Psoas muscle (tissue), 8 donors: Measurements from ENCODE around the gene CFAP92. TPM values are rescaled to one million over a fixed set of nuclear protein-coding genes. Genes with fewer than 3 reads are reported as not detected.

Source experiments
- ATAC-seq, 4 donors: fragments of 200-7000 bp; cut with Tn5 transposase; one replicate each; pipeline ENCODE4 v1.9.1; 2020; ENCODE audit warnings: moderate library complexity in 3 of 4, mild to moderate bottlenecking in 2 of 4
- DNase-seq, 2 donors: peaks; one replicate each; pipeline ENCODE4 v3.0.0-alpha.2; 2020
- H3K27ac ChIP-seq: fragments of 200-600 bp; one replicate; pipeline ENCODE4 v1.8.0; 2022
- H3K27me3 ChIP-seq, 3 donors: fragments of 200-600 bp in 1 of 3; one replicate each; pipeline versions ENCODE4 v1.6.1 to v1.8.0; 2013 to 2022; ENCODE audit warnings: low read length in 2 of 3, mild to moderate bottlenecking in 2 of 3, moderate library complexity in 1 of 3; ENCODE audit not compliant: insufficient read depth in 3 of 3
- H3K36me3 ChIP-seq, 2 donors: fragments of 200-600 bp in 1 of 2; one replicate each; pipeline versions ENCODE4 v1.6.1 to v1.8.0; 2013 to 2022; ENCODE audit warnings: low read depth in 1 of 2, mild to moderate bottlenecking in 1 of 2, moderate library complexity in 1 of 2; ENCODE audit not compliant: insufficient read depth in 1 of 2
- H3K4me1 ChIP-seq: fragments of 200-600 bp; one replicate; pipeline ENCODE4 v1.8.0; 2022
- H3K4me3 ChIP-seq: fragments of 200-600 bp; one replicate; pipeline ENCODE4 v1.8.0; 2022; ENCODE audit warnings: mild to moderate bottlenecking
- H3K9me3 ChIP-seq: fragments of 200-600 bp; one replicate; pipeline ENCODE4 v1.8.0; 2022
- CTCF ChIP-seq: fragments of 200-600 bp; IDR thresholded peaks from one replicate; pipeline ENCODE4 v1.8.0; 2022; ENCODE audit warnings: antibody characterized with exemption
- WGBS, 3 donors: extraction: QIAGEN DNeasy Blood & Tissue Kit; methylation state at CpG; one replicate each; pipeline versions ENCODE4 v1.1.6 to v1.1.7; 2013; 5-methylcytosine and 5-hydroxymethylcytosine counted together
- intact Hi-C, 2 donors: fragments of 100-400 bp; cut with DNase I; formaldehyde crosslinking; loops; one replicate each; pipeline versions ENCODE4 v1.11.0 to v1.14.2; 2022
- polyA plus RNA-seq, 3 donors: library from polyadenylated mRNA; stranded (reverse); fragments of 200-250 nt; gene quantifications; one replicate each; pipeline ENCODE4 v1.2.3, GENCODE V29; 2013
- total RNA-seq, 4 donors: library from RNA; stranded (reverse); fragmentation: NEBNext Ultra II Directional in 2 of 4; extraction: Animal tissue kit (Norgen Biotek cat#: 25700) in 2 of 4; gene quantifications; one replicate each; pipeline versions ENCODE4 v1.2.1 to v1.2.4, GENCODE V29; 2021 to 2023
- donor health status: healthy with polysubstance abuse.
- donor health status: DM: no; HTN: no; CAD: no; lungs with moderate emphysema.
- donor health status: Bipolar disorder and iron deficiency.
- donor health status: healthy.
- donor health status: DM: yes; HTN: yes; CAD: no.
- donor health status: DM: no; HTN: no; CAD: no.
- donor health status: DM: no; HTN: no; CAD: no.
- donor health status: DM: yes; HTN: yes; CAD: no.

CFAP92 gene
- total and polyA plus RNA-seq, 7 donors: 0.07 to 0.86 (median 0.15) TPM

- intact Hi-C loops: loop anchor here (5.0 kb wide), 2 partner anchors 61 to 196 kb away; no protein-coding TSS in a partner anchor
- Histone ChIP-seq H3K4me1 (peaks cover 44% of the 10 kb centered on the region), H3K36me3 (peaks cover 0 to 4% of the 10 kb centered on the region in 2 donors), H3K27me3 (no peaks in the 10 kb centered on the region), H3K4me3 (peak overlapping the region; percentile 93), H3K27ac (peak overlapping the region; percentile 97), H3K9me3 (no peaks in the 10 kb centered on the region)
- ATAC-seq: no peak
- no peak for DNase-seq
- WGBS, 3 donors: 70 to 79% (median 73%) methylated on average over 7 of the region's 7 CpGs
- TF ChIP-seq CTCF: no peak
These were observed 115.8 kb downstream of the CFAP92 start for GRCh38 chr3:128878011-128878457.

GRCh38 chr3:128875556-128876120, 118.2 kb downstream of the CFAP92 start:
- ATAC-seq (peak in 2 of 4 donors; percentile 25 to 32), DNase-seq (peak in 1 of 2 donors; percentile 65)
- Histone ChIP-seq H3K9me3 (no peaks in the 10 kb centered on the region), H3K36me3 (no peaks in the 10 kb centered on the region), H3K27me3 (no peaks in the 10 kb centered on the region), H3K4me3 (no peak overlapping the region), H3K27ac (no peak overlapping the region), H3K4me1 (peaks cover 21% of the 10 kb centered on the region)
- TF ChIP-seq CTCF: peak; percentile 29
- WGBS, 3 donors: 36 to 49% (median 40%) methylated on average over 12 of the region's 12 CpGs
- intact Hi-C loops: loop anchor here (5.0 kb wide), 2 partner anchors 58 to 193 kb away; no protein-coding TSS in a partner anchor

- H3K27ac ChIP-seq: peak overlapping the region; percentile 39
- WGBS, 3 donors: 24 to 31% (median 30%) methylated on average over 3 of the region's 3 CpGs
- ATAC-seq: peak in 3 of 4 donors; percentile 48 to 62 (median 59)
- TF ChIP-seq CTCF: no peak
- no peaks in the 10 kb centered on the region for H3K36me3 ChIP-seq
- intact Hi-C loops: loop anchor here (5.0 kb wide), 2 partner anchors 57 to 192 kb away; no protein-coding TSS in a partner anchor
- H3K9me3 ChIP-seq: no peaks in the 10 kb centered on the region
- DNase-seq: no peak
- peaks cover 14% of the 10 kb centered on the region for H3K4me1 ChIP-seq
- no peak overlapping the region for H3K4me3 ChIP-seq
- no peaks in the 10 kb centered on the region for H3K27me3 ChIP-seq
These were observed 119.2 kb downstream of the CFAP92 start for GRCh38 chr3:128874481-128875180.

GRCh38 chr3:128873244-128874022, 120.4 kb downstream of the CFAP92 start:
- Histone ChIP-seq H3K36me3 (no peaks in the 10 kb centered on the region), H3K4me3 (no peak overlapping the region), H3K4me1 (peaks cover 14% of the 10 kb centered on the region), H3K27me3 (no peaks in the 10 kb centered on the region), H3K27ac (no peak overlapping the region), H3K9me3 (no peaks in the 10 kb centered on the region)
- ATAC-seq (no peak), DNase-seq (no peak)
- intact Hi-C loops: no loop called here
- no peak for TF ChIP-seq CTCF
- 63 to 80% (median 68%) methylated on average over 8 of the region's 8 CpGs for WGBS, 3 donors
